Measurements from ENCODE around the gene PTPN7.
"Not testable (repeated sequence)": the region's sequence is repeated elsewhere in the genome, so short reads cannot be mapped to it uniquely, and the experiment has no call there.

The PTPN7 gene

DNA sequence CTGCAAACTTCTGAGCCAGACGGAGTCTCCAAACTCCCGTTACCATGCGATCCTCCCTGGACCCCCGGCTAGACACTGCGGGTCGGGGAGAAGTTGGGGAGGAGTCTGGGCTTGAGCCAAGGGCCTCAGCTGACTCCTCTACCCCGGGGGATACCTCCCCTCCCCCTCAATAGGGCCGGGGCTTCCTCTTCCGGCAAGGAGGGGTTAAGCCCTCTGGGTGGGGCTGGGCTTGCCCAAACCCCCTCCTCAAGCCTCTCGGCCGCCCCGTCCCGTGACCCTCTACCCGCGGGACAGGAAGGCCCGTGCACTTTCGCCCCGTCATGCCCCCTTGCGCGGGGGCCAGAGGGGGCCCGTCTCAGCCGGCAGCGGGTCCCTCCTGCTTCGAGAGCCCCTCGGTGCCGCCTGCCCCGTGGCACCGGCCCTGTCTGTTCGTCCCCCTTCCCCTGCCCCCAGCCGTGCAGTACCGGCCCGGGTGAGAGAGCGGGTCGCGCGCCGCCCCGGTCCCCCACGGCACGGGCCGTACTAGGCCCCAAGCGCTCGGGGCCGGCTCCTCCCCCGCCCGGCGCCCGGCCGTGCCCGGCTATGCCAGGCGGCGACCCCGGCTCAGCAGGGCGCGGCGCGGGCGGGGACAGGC, 16.5 kb downstream of the PTPN7 start:
- Histone ChIP-seq H3K9ac (ENCODE audit: low read depth, low read length) (peak overlapping the region; percentile 42), H3K4me3 (ENCODE audit: low read depth, low read length) (peak overlapping the region; percentile 69), H3K4me1 (ENCODE audit: control insufficient read depth, insufficient read depth, low read length) (peaks cover 12% of the 10 kb centered on the region), H3K27me3 (ENCODE audit: control insufficient read depth, insufficient read depth, low read length) (peaks cover 8% of the 10 kb centered on the region), H3K9me3 (ENCODE audit: control insufficient read depth, insufficient read depth, low read length) (no peaks in the 10 kb centered on the region), H3K36me3 (ENCODE audit: control insufficient read depth, insufficient read depth, low read length) (no peaks in the 10 kb centered on the region)

DNA sequence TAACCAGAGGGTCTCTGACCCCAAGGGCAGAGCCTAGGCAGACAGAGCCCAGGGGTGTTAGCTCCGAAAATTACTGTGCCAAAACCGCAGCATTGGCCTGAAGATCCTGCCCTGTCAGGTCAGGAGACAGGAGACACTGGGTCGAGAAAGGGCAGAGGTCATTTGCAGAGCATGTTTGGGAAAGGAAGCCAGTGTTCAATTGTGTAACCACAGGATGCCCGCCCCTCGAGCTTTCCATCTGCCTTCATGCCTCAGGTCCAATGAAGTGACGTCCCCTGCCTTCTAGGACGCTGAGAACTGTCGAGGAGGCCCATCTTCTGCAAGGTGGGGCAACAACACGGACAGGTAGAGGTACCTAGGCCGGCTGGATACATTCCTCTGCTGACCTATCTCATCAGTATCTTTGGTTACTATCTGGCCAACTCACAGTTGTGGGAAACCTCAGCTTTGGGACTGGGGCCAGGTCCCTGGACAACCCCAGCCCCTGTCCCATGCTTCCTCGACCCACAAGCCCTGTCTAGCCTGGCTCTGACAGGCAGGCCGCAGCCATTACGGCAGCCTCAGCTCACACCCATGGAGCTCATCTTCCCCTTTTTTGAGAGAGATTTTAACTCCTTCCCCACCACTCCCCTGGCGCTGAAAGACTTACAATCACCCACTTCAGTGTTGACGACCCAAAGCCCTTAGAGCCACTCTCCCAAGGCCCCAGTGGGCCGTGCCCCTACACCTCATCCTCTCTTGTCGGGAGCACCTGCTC, 17.2 kb downstream of the PTPN7 start:
- Histone ChIP-seq H3K4me1 (ENCODE audit: control insufficient read depth, insufficient read depth, low read length) (peaks cover 12% of the 10 kb centered on the region), H3K36me3 (ENCODE audit: control insufficient read depth, insufficient read depth, low read length) (no peaks in the 10 kb centered on the region), H3K27me3 (ENCODE audit: control insufficient read depth, insufficient read depth, low read length) (peaks cover 8% of the 10 kb centered on the region), H3K4me3 (ENCODE audit: low read depth, low read length) (peak overlapping the region; percentile 69), H3K9ac (ENCODE audit: low read depth, low read length) (peak overlapping the region; percentile 42), H3K9me3 (ENCODE audit: control insufficient read depth, insufficient read depth, low read length) (no peaks in the 10 kb centered on the region)

GRCh38 chr1:202141468-202141867, 18.9 kb downstream of the PTPN7 start:
- not testable (repeated sequence) for H3K9me3 ChIP-seq (ENCODE audit: control insufficient read depth, insufficient read depth, low read length); H3K4me3 ChIP-seq (ENCODE audit: low read depth, low read length); H3K36me3 ChIP-seq (ENCODE audit: control insufficient read depth, insufficient read depth, low read length); H3K27me3 ChIP-seq (ENCODE audit: control insufficient read depth, insufficient read depth, low read length); H3K9ac ChIP-seq (ENCODE audit: low read depth, low read length)
- peaks cover 12% of the 10 kb centered on the region for H3K4me1 ChIP-seq (ENCODE audit: control insufficient read depth, insufficient read depth, low read length)

DNA sequence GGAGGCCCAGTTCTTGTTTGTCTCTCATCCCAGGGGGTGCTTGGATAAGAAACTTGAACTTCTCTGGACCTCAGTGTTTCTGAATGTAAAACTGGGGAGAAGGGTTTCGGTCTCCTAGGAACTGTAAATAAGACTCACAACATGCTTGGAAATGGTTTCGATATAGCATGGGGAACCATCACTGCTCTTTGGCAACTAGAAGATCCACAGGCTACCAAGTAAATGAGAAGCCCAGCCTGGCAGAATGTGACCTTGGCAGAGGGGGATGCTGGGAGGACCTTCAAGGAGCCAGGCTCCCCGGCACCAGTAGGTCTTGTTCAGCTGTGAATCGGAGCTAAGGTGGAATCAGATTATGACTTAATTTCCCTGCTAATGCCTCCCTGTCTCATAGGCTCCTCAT, 19.6 kb downstream of the PTPN7 start:
- peaks cover 12% of the 10 kb centered on the region for H3K4me1 ChIP-seq (ENCODE audit: control insufficient read depth, insufficient read depth, low read length)

GRCh38 chr1:202135221-202135721, 25.1 kb downstream of the PTPN7 start:
- Histone ChIP-seq H3K27me3 (ENCODE audit: control insufficient read depth, insufficient read depth, low read length) (no peaks in the 10 kb centered on the region), H3K4me3 (ENCODE audit: low read depth, low read length) (no peak overlapping the region), H3K36me3 (ENCODE audit: control insufficient read depth, insufficient read depth, low read length) (peaks cover 37% of the 10 kb centered on the region), H3K4me1 (ENCODE audit: control insufficient read depth, insufficient read depth, low read length) (no peaks in the 10 kb centered on the region), H3K9me3 (ENCODE audit: control insufficient read depth, insufficient read depth, low read length) (no peaks in the 10 kb centered on the region), H3K9ac (ENCODE audit: low read depth, low read length) (peak overlapping the region; percentile 40)

More for the DNA sequence above, 19.6 kb downstream of the PTPN7 start:
- Histone ChIP-seq H3K9me3 (ENCODE audit: control insufficient read depth, insufficient read depth, low read length) (no peaks in the 10 kb centered on the region), H3K4me3 (ENCODE audit: low read depth, low read length) (no peak overlapping the region), H3K9ac (ENCODE audit: low read depth, low read length) (no peak overlapping the region), H3K27me3 (ENCODE audit: control insufficient read depth, insufficient read depth, low read length) (peaks cover 8% of the 10 kb centered on the region), H3K36me3 (ENCODE audit: control insufficient read depth, insufficient read depth, low read length) (peaks cover 10% of the 10 kb centered on the region)

GRCh38 chr1:202134645-202135172, 25.7 kb downstream of the PTPN7 start:
- H3K4me1 ChIP-seq (ENCODE audit: control insufficient read depth, insufficient read depth, low read length) = no peaks in the 10 kb centered on the region
- H3K9me3 ChIP-seq (ENCODE audit: control insufficient read depth, insufficient read depth, low read length) = no peaks in the 10 kb centered on the region
- H3K4me3 ChIP-seq (ENCODE audit: low read depth, low read length) = no peak overlapping the region
- H3K9ac ChIP-seq (ENCODE audit: low read depth, low read length) = peak overlapping the region; percentile 40
- no peaks in the 10 kb centered on the region for H3K27me3 ChIP-seq (ENCODE audit: control insufficient read depth, insufficient read depth, low read length)
- peaks cover 37% of the 10 kb centered on the region for H3K36me3 ChIP-seq (ENCODE audit: control insufficient read depth, insufficient read depth, low read length)

GRCh38 chr1:202133989-202134388, 26.4 kb downstream of the PTPN7 start:
- no peaks in the 10 kb centered on the region for H3K9me3 ChIP-seq (ENCODE audit: control insufficient read depth, insufficient read depth, low read length)
- no peak overlapping the region for H3K4me3 ChIP-seq (ENCODE audit: low read depth, low read length)
- no peak overlapping the region for H3K9ac ChIP-seq (ENCODE audit: low read depth, low read length)
- H3K36me3 ChIP-seq (ENCODE audit: control insufficient read depth, insufficient read depth, low read length) = peaks cover 37% of the 10 kb centered on the region
- H3K4me1 ChIP-seq (ENCODE audit: control insufficient read depth, insufficient read depth, low read length) = no peaks in the 10 kb centered on the region
- no peaks in the 10 kb centered on the region for H3K27me3 ChIP-seq (ENCODE audit: control insufficient read depth, insufficient read depth, low read length)

- Histone ChIP-seq H3K27me3 (ENCODE audit: control insufficient read depth, insufficient read depth, low read length) (no peaks in the 10 kb centered on the region), H3K36me3 (ENCODE audit: control insufficient read depth, insufficient read depth, low read length) (peaks cover 37% of the 10 kb centered on the region), H3K4me1 (ENCODE audit: control insufficient read depth, insufficient read depth, low read length) (no peaks in the 10 kb centered on the region), H3K4me3 (ENCODE audit: low read depth, low read length) (no peak overlapping the region), H3K9me3 (ENCODE audit: control insufficient read depth, insufficient read depth, low read length) (no peaks in the 10 kb centered on the region), H3K9ac (ENCODE audit: low read depth, low read length) (no peak overlapping the region)
Measured at GRCh38 chr1:202133496-202133895, 26.9 kb downstream of the PTPN7 start.

GRCh38 chr1:202133001-202133400, 27.4 kb downstream of the PTPN7 start:
- Histone ChIP-seq H3K36me3 (ENCODE audit: control insufficient read depth, insufficient read depth, low read length) (peaks cover 36% of the 10 kb centered on the region), H3K27me3 (ENCODE audit: control insufficient read depth, insufficient read depth, low read length) (no peaks in the 10 kb centered on the region), H3K9me3 (ENCODE audit: control insufficient read depth, insufficient read depth, low read length) (no peaks in the 10 kb centered on the region), H3K4me3 (ENCODE audit: low read depth, low read length) (no peak overlapping the region), H3K9ac (ENCODE audit: low read depth, low read length) (no peak overlapping the region), H3K4me1 (ENCODE audit: control insufficient read depth, insufficient read depth, low read length) (no peaks in the 10 kb centered on the region)

DNA sequence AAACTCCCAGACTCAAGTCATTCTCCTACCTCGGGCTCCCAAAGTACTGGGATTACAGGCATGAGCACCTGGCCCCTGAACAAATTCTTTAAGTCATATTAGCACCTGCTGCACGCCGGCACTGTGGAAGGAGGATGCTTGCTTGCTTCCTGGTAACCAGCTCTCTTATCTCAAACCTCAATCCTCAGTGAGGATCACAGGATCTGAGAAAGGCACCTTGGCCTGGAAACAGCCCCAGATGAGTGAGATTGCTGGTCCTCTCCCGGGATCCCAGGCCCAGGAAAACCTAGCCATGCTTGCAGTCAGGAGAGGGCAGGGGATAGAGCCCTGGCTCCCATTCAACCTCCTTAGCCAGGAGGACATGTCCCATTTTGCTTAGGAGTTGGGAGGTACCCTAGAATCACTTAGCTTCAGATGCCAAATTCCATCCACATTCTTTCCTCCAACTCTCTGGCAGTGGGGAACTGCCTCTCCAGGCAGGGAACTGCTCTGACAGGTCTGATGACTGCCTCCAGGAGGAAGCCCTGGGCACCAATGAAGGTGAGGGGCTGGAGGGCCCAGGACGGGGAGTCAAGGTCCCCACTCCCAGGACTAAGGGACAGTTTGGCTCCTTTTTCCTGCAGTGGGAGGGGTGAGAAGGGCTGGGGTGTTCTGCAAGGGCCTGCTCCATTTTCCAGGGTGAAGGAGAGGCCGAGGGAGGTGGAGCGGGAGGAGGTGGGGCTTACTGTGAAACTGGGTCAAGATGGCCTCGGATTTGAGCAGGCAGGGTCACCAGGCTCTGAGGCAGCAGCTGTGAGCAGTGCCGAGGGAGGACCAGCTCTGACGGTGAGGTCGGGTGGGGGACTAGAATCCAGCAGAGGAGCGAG, 28.2 kb downstream of the PTPN7 start:
- H3K4me1 ChIP-seq (ENCODE audit: control insufficient read depth, insufficient read depth, low read length) = no peaks in the 10 kb centered on the region
- H3K9me3 ChIP-seq (ENCODE audit: control insufficient read depth, insufficient read depth, low read length) = no peaks in the 10 kb centered on the region
- peaks cover 30% of the 10 kb centered on the region for H3K36me3 ChIP-seq (ENCODE audit: control insufficient read depth, insufficient read depth, low read length)
- no peaks in the 10 kb centered on the region for H3K27me3 ChIP-seq (ENCODE audit: control insufficient read depth, insufficient read depth, low read length)
- H3K4me3 ChIP-seq (ENCODE audit: low read depth, low read length) = no peak overlapping the region
- no peak overlapping the region for H3K9ac ChIP-seq (ENCODE audit: low read depth, low read length)

DNA sequence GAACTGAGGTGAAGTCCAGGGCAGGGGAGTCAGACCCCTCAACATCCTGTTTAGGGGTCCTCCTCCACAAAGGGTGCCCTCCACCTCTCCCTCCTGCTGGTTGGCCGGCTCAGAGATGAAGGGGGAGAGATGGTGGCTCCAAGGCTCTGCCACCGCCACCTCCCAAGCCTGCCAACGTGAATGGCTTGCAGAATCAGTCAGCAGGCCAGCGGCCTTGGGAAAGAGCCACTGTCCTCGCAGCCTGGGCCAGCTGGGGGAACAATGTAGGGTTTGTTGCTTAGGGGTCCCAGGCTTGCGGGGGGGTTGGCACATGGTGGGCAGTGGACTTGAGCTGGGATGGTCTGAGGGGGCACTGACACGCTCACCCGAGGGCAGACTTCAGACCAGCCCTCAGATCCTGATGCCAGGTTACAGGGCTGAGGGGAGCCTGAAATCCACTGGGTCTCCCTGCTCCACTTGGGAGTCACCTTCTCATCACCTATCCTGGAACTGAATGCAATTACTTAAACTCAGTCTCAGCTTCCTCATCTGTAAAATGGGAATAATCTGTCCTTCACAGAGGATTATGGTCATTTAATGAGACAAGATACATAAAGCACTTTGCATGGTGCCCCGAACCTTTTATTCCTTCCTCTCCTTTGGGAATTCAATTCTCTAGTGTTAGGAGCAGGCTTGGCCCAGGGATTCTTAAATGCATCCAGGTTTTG, 29.4 kb downstream of the PTPN7 start:
- Histone ChIP-seq H3K9me3 (ENCODE audit: control insufficient read depth, insufficient read depth, low read length) (no peaks in the 10 kb centered on the region), H3K27me3 (ENCODE audit: control insufficient read depth, insufficient read depth, low read length) (no peaks in the 10 kb centered on the region), H3K4me3 (ENCODE audit: low read depth, low read length) (no peak overlapping the region), H3K9ac (ENCODE audit: low read depth, low read length) (peak overlapping the region; percentile 12), H3K36me3 (ENCODE audit: control insufficient read depth, insufficient read depth, low read length) (peaks cover 27% of the 10 kb centered on the region), H3K4me1 (ENCODE audit: control insufficient read depth, insufficient read depth, low read length) (no peaks in the 10 kb centered on the region)

All from iPS-15b (cell line).